NCI-H2029 treated with DMSO at 0.1 percent for 48 hours (cell line): Measurements from ENCODE around the gene ENAM.
"Not testable (repeated sequence)": the region's sequence is repeated elsewhere in the genome, so short reads cannot be mapped to it uniquely, and the experiment has no call there.

ENCODE experiments used
- DNase-seq: peaks from one replicate; lab custom pipeline; 2025; lab: John Stamatoyannopoulos, UW

Gene ENAM

GRCh38 chr4:70680934-70681333 lies 52.4 kb downstream of the ENAM start:
- DNase-seq: no peak

DNA sequence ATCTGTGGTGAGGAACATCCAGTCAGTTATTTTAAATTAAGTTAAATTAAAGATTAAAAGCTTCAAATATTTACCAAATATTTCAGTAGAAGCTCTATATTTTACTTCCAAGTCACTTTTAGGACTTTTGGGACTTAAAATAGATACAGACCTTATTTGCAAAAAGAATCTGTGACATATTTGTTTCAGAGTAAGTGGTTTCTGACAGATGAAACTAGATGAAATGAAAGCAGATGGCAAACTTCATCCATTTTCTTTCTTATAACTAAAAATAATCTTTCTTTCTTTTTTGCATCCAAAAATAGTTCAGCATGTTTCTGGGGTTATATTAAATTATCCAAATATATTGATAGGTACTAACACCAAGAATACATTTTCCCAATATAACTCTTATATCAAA lies 53.2 kb downstream of the ENAM start:
- DNase-seq: no peak

- not testable (repeated sequence) for DNase-seq
These were observed 53.6 kb downstream of the ENAM start for GRCh38 chr4:70682142-70682541.

DNA sequence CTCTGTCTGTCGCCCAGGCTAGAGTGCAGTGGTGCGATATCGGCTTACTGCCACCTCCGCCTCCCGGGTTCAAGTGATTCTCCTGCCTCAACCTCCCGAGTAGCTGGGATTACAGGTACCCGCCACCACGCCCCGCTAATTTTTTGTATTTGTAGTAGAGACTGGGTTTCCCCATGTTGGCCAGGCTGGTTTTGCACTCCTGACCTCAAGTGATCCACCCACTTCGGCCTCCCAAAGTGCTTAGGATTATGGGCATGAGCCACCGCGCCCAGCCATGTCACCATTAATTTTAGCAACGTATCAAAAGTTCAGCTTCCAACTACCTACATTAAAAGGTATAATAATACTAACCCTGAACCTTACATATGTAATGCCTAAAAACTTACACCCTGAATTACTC lies 58.8 kb downstream of the ENAM start:
- no peak for DNase-seq

GRCh38 chr4:70687821-70688794 lies 59.6 kb downstream of the ENAM start, which contains the start of gene UTP3:
UTP3 (plus strand) TSS chr4:70688532; CDS start chr4:70688678, 146 bp downstream.
- DNase-seq: peak; percentile 93

DNA sequence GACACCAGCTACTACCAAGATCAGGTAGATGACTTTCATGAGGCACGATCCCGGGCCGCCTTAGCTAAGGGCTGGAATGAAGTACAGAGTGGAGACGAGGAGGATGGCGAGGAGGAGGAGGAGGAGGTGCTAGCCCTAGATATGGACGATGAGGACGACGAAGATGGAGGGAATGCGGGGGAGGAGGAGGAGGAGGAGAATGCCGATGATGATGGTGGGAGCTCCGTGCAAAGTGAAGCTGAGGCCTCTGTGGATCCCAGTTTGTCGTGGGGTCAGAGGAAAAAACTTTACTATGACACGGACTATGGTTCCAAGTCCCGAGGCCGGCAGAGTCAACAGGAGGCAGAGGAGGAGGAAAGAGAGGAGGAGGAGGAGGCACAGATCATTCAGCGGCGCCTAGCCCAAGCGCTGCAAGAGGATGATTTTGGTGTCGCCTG lies 60.3 kb downstream of the ENAM start:
- no peak for DNase-seq

DNA sequence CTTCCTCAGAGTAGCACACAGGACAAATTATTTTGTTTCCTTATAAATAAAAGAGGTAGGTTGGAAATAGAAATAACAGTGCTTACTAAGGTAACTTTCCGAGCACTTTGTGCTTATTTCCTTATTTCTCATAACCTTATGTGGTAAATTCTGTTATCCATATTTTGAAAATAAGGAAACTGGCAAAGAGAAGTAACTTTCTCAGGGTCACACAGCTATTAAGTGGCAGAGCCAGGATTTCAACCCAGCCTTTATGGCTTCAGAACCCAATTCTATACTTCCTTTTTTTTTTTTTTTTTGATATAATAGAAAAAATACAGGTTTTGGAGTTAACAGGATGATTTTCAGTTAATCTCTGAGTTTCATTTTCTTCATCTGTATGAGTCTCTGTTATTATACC lies 63.1 kb downstream of the ENAM start:
- no peak for DNase-seq

GRCh38 chr4:70694633-70695032 lies 66.1 kb downstream of the ENAM start:
- not testable (repeated sequence) for DNase-seq
